NCI-H1105 treated with DMSO at 0.1 percent for 48 hours (cell line): ENCODE measurements around the gene MEOX2.
A peak's percentile ranks its signal among the peaks of the same experiment; 100 is the strongest.

Experiments
- DNase-seq: peaks from one replicate; lab custom pipeline; 2025; lab: John Stamatoyannopoulos, UW

MEOX2 gene

DNA sequence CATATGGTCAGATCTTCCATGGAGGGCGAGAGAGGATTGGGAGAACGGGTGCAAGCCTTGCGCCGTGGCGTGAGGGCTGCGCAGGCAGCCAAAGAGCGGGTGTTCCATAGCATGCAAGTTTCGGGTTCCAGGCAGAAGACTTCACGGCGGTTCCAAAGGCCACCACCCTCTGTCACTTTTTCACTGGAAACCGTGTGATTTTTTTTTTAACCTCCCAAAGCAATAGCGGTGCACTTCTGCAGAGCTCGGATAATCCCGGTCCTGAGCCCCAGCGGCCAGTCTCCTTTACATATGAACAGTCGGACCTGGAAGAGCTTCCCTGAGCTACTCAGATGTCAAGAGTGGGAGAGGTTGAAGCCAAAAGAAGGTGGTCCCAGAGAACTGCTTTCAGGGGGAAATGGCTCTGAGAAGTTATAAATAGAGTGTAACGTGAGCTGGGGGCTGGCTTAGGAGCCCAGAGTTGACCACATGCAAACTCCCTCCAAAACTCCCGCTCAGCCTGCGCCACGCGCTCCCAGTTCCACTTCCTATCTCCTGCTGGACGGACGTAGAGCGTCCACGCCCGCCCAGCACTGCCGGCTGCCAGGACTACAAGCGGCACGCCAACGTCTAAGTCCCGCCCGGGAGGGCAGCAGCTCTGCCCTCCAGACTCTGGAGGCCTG lies at the start of gene MEOX2:
Gene MEOX2 (minus strand): TSS at position 389 of the 662 bp plus-strand sequence. CDS start 281 bp downstream, at position 108.
- no peak for DNase-seq

- DNase-seq = no peak
Measured at GRCh38 chr7:15729746-15730145, 43.3 kb upstream of the MEOX2 start.

GRCh38 chr7:15725051-15725450 lies 38.6 kb upstream of the MEOX2 start:
- DNase-seq = no peak

- no peak for DNase-seq
Measured at GRCh38 chr7:15723841-15724240, 37.4 kb upstream of the MEOX2 start.

- peak; percentile 41 for DNase-seq
Measured at GRCh38 chr7:15720849-15721471, 34.5 kb upstream of the MEOX2 start.

- DNase-seq = no peak
Measured at GRCh38 chr7:15719311-15719710, 32.8 kb upstream of the MEOX2 start.

DNA sequence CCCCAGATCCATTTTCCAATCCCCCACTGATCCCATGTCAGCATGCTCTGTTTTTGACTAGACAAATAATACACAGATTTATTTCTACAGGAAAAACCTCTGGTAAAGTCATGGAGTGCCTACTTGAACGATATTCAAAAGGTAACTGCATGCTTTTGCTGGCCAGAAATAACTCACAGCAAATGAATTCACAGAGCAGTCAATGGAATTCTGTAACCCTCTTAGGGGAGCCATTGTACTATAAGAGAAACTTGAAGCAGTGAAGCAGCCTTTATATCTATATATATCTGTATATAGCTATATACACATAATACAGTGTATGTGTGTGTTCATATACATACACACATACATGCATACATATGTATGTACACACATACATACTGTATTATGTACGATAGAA lies 29.0 kb upstream of the MEOX2 start:
- no peak for DNase-seq

DNA sequence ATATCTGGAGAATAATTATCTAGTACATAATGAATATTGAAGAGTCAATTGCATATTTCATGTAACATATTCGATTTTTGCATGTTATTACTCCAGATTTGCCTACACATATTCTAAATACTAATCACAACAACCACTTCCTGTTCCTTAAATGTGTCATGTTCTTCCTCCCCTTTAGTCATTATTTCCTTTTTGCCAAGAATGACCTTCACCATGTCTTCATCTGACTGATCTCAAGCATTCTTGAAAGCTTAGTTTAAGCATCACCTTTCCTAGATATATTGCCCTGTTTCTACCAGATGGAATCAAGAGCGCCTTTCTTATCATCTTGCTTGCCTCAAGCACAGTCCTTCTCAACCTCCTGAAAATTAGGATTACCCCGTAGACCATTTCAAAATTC lies 23.5 kb upstream of the MEOX2 start:
- no peak for DNase-seq

DNA sequence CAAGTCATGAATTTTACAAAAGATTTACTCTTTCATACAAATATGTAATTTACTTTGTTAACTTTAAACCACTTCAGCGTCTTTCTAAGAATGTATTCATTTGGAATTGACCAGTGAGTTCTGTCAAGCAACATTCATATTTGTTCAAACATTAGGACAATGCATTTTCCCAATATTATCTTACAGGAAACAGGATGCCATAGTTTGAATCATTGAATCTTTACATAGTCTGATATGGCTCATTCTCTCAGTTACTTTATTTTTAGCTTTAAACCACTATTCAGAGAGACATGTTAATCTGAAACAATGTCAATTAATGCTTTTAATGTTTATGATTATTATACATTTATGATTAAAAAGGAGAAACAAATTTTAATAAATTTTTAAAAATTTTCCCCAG lies 21.1 kb upstream of the MEOX2 start:
- DNase-seq = no peak

GRCh38 chr7:15703732-15704131 lies 17.2 kb upstream of the MEOX2 start:
- no peak for DNase-seq

DNA sequence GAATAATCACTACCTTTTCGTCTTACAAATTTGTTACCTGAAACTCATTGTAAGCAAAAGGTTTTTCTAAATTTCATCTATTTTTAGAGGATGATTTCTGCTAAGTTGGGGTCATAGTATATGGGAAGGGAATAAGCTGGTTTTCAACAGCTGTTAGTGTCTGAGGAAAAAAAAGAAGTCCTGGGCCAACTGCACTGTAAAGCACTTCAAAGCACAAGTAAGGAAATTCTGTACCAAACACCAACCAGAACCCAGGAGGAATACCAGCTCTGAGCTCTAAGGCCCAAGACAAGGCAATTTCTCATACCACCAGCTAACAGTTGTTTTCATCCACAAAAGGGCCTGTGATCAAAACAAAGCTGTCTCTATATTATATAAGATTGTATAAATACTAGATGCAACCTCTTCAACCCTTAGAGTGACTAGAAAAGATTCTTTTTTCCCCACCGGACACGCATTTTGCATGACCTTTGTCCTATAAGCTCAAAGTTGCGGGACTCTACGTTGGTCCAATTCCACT lies 6.1 kb upstream of the MEOX2 start:
- no peak for DNase-seq

GRCh38 chr7:15688911-15689310 lies 2.4 kb upstream of the MEOX2 start:
- DNase-seq = no peak

DNA sequence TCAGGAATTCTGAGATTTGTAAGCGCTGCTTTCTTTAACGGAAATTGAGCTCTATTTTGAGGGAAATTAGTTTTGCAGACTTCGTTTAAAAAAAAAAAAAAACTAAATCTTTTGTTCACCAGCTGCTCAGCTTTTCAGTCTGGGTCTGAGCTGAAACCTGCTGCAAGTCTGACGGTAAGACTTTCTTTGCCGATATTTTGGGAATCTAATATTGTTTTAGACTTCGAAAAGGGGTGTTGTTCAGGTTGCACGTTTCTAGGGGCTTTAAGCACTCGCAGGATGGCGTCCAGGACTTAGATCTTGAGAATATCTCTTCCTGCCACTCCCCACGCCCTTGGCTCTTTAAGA lies 1.8 kb upstream of the MEOX2 start:
- no peak for DNase-seq

DNA sequence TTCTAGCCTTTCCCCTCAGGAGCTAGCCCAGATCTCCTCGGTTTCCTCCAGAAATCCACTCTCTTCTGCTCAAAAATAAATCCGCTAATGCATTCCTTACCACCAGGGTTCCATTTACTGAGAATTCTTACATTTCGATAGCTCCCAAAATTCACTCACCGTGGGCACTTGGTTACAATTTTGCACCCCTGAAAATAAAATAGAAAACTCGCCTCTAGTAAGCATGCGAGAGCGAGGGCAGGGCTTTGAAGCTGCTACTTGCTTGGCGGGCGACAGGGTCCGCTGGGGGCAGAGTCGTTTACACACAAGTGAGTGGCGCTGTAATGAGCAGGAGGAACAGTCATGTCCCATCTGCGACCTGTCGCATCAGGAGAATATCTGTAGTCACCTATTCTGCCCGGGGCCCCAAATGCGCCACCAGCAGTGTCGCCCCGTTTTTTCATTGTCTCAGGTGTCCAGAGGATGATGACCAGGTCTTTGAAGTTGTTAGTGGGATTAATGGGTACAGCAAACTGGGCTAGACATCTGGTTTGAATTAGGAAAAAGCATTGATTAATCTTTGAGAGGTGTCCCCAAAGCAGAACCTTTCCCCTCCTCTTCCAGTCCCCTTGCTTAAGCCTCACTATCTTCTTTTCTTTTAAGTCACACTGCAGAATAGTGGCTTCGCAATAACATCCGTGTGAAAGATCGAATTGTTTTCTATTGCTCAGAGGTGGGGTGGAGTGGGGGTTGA lies 1.2 kb upstream of the MEOX2 start:
- DNase-seq = no peak

DNA sequence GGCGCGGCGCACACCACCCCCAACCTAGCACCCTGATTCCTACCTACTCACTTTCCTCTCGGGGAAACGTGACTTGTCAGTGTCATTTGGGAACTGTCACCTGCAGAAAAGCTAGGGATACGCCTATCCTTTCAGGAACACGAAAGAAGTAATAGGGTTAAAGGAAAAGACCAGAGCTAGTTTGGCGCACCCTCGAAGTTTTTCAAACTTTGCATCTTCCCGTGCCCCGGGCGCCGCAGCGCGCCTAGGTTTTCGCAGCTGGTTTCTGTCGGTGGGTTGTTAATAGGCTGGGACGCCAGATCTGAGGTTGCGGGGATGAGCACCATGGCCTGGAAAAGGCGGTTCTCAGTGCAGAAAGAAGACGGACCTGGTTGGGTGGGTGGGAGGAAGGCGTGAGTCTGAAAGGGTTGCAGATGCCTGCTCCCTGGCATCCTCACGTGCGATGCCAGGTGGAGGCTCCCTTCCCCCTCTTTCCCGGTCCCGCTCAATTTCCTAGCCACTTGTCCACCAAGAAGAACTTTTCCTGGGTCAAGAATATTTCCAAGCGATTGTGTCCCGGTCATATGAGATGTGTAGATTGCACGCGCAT lies 568 bp upstream of the MEOX2 start:
- DNase-seq = no peak

DNA sequence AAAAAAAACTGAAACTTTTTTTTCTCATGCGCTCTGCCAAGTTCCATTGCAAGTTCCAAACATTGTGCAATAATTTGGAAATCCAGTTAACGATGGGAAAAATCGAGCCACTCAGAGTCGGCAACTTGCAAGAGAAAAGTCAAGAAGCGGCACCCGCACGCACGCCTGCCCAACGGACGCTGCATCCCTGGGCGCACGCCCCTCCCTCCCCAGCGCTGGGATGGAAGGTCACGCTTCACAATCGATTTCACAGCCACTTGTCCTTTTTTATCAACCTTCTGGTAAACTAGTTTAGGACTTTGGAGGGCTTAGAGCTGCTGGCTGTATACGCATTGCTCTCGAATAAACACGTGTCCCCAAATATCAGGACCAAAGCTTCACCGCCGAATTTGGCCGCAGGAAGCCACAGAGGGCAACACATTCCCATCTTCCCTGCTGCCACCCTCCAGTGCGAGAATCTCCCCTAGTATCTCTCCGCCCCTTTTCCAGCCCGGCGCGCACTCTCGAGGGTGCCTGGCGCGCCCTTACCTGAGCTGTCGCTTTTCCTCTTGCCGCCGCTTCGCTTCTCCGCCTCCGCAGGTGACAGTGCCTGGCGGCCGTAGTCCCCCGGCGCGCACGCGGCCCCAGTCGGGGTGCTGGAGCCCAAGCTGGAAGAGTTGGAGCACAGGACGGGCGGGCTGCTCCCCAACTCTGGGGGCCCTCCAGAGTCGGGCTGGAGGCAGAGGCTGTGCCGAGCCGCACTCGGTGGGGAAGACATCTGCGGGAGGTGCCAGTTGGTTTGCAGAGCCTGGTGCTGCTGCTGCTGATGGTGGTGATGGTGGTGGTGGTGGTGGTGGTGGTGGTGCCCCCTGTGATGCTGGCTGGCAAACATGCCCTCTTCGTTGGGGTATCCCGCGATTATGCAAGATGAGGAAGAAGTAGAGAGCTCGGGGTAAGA lies 857 bp downstream of the MEOX2 start:
- peak; percentile 50 for DNase-seq

- DNase-seq = no peak
Measured at GRCh38 chr7:15684871-15685270, 1.6 kb downstream of the MEOX2 start.

GRCh38 chr7:15684111-15684800 lies 2.2 kb downstream of the MEOX2 start:
- no peak for DNase-seq

- no peak for DNase-seq
Measured at GRCh38 chr7:15682751-15683245, 3.7 kb downstream of the MEOX2 start.

- no peak for DNase-seq
Measured at GRCh38 chr7:15682111-15682510, 4.4 kb downstream of the MEOX2 start.

DNA sequence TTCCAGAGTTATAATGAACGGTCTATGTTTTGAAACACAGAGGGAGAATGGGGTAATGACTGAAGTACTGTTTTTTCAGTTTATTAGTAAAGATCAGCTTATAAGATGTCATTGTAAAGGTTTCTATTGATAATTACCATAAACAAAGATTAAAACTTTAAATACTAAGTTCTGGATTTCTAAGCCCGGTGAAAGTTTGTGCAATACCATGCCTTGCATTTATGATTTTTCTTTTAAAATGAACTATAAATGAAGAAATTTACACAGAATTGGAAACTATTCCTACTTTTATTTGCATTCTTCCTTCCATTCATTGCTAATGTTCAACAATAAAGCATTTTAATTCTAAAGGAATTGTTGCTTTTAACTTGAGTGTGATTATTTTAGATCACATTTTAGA lies 4.9 kb downstream of the MEOX2 start:
- DNase-seq = no peak
